Activated T-cell treated with anti-CD3 and anti-CD28 coated beads for 4 hours (primary cell): ENCODE measurements around the gene TMEM25.
"Not testable (repeated sequence)": the region's sequence is repeated elsewhere in the genome, so short reads cannot be mapped to it uniquely, and the experiment has no call there.

Source experiments
- DNase-seq: peaks from one replicate; pipeline ENCODE4 v3.0.0-alpha.2; 2020

TMEM25 gene

GRCh38 chr11:118530683-118531596 is at the start of gene TMEM25:
TMEM25 (plus strand) TSS chr11:118531192; CDS start chr11:118531802, 610 bp downstream.
- DNase-seq, result peak; percentile 62

GRCh38 chr11:118481238-118481637 is 49.8 kb upstream of the TMEM25 start:
- DNase-seq, result not testable (repeated sequence)

GRCh38 chr11:118484405-118484804 is 46.6 kb upstream of the TMEM25 start:
- no peak for DNase-seq

- DNase-seq, result no peak
Observed at GRCh38 chr11:118485273-118485672, 45.7 kb upstream of the TMEM25 start.

- peak; percentile 71 for DNase-seq
Observed at GRCh38 chr11:118488480-118489109, 42.4 kb upstream of the TMEM25 start.

GRCh38 chr11:118491041-118491440 is 40.0 kb upstream of the TMEM25 start:
- no peak for DNase-seq

- DNase-seq, result no peak
Observed at GRCh38 chr11:118497831-118498230, 33.2 kb upstream of the TMEM25 start.

- no peak for DNase-seq
Observed at GRCh38 chr11:118503216-118503615, 27.8 kb upstream of the TMEM25 start.

GRCh38 chr11:118511601-118512000 is 19.4 kb upstream of the TMEM25 start:
- no peak for DNase-seq

- no peak for DNase-seq
Observed at GRCh38 chr11:118514103-118514502, 16.9 kb upstream of the TMEM25 start.

GRCh38 chr11:118519549-118519948 is 11.4 kb upstream of the TMEM25 start:
- no peak for DNase-seq

- DNase-seq, result no peak
Observed at GRCh38 chr11:118521892-118522311, 9.1 kb upstream of the TMEM25 start.

GRCh38 chr11:118522571-118523072 is 8.4 kb upstream of the TMEM25 start:
- no peak for DNase-seq

GRCh38 chr11:118524356-118524755 is 6.6 kb upstream of the TMEM25 start:
- no peak for DNase-seq

GRCh38 chr11:118524757-118525470 is 6.1 kb upstream of the TMEM25 start:
- no peak for DNase-seq

- no peak for DNase-seq
Observed at GRCh38 chr11:118526688-118527087, 4.3 kb upstream of the TMEM25 start.

GRCh38 chr11:118527109-118527508 is 3.9 kb upstream of the TMEM25 start, which contains the start of gene TTC36:
TTC36 (plus strand) TSS chr11:118527474; CDS start chr11:118527495, 21 bp downstream.
- DNase-seq, result no peak

- no peak for DNase-seq
Observed at GRCh38 chr11:118528511-118528910, 2.5 kb upstream of the TMEM25 start.

GRCh38 chr11:118529584-118530175 is 1.3 kb upstream of the TMEM25 start:
- no peak for DNase-seq

- DNase-seq, result no peak
Observed at GRCh38 chr11:118530180-118530682, 761 bp upstream of the TMEM25 start.

GRCh38 chr11:118531597-118532084 is 649 bp downstream of the TMEM25 start:
- DNase-seq, result no peak

GRCh38 chr11:118532091-118532490 is 1.1 kb downstream of the TMEM25 start:
- DNase-seq, result no peak
